Measurements from ENCODE around the gene COQ10A. TPM values are rescaled to one million over a fixed set of nuclear protein-coding genes. Genes with fewer than 3 reads are reported as not detected.

The COQ10A gene
- total RNA-seq, 4 donors from 2014 or later = 1.6 to 9.5 (median 4.1) TPM

DNA sequence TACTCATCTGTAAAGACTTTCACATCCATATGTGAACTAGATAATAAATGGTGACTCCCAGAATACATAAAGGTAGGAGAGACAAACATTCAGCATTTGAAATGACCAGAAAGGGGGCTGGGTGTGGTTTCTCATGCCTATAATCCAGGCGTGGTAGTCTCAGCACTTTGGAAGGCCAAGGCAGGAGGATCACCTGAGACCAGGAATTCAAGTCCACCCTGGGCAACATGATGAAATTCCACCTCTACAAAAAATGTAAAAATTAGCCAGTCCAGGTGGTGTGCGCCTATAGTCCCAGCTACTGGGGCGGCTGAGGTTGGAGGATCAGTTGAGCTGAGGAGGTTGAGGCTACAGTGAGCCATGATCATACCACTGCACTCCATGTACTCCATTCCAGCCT, 37.5 kb downstream of the COQ10A start:
- peaks cover 7 to 23% (median 14%) of the 10 kb centered on the region in 3 donors for H3K4me1 ChIP-seq
- H3K4me3 ChIP-seq = no peak overlapping the region
- no peak overlapping the region for H3K27ac ChIP-seq
- intact Hi-C loops (cut with DNase I) = no loop called here
- H3K9me3 ChIP-seq = no peaks in the 10 kb centered on the region
- DNase-seq = no peak
- TF ChIP-seq POLR2A (IDR thresholded peaks at IDR 0.05) = no peak
- TF ChIP-seq, protein P1, sequence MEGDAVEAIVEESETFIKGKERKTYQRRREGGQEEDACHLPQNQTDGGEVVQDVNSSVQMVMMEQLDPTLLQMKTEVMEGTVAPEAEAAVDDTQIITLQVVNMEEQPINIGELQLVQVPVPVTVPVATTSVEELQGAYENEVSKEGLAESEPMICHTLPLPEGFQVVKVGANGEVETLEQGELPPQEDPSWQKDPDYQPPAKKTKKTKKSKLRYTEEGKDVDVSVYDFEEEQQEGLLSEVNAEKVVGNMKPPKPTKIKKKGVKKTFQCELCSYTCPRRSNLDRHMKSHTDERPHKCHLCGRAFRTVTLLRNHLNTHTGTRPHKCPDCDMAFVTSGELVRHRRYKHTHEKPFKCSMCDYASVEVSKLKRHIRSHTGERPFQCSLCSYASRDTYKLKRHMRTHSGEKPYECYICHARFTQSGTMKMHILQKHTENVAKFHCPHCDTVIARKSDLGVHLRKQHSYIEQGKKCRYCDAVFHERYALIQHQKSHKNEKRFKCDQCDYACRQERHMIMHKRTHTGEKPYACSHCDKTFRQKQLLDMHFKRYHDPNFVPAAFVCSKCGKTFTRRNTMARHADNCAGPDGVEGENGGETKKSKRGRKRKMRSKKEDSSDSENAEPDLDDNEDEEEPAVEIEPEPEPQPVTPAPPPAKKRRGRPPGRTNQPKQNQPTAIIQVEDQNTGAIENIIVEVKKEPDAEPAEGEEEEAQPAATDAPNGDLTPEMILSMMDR (IDR thresholded peaks at IDR 0.05) = no peak
- H3K27me3 ChIP-seq = no peaks in the 10 kb centered on the region
- H3K36me3 ChIP-seq = peaks cover 0 to 48% (median 11%) of the 10 kb centered on the region in 3 donors
- WGBS, 2 donors = 78 to 98% methylated on average over 2 to 3 of the region's 3 CpGs

GRCh38 chr12:56304872-56305590, 38.3 kb downstream of the COQ10A start:
- DNase-seq = no peak
- Histone ChIP-seq H3K9me3 (no peaks in the 10 kb centered on the region), H3K36me3 (peaks cover 0 to 56% (median 11%) of the 10 kb centered on the region in 3 donors), H3K4me1 (peaks cover 7 to 20% (median 10%) of the 10 kb centered on the region in 3 donors), H3K4me3 (no peak overlapping the region), H3K27me3 (no peaks in the 10 kb centered on the region), H3K27ac (no peak overlapping the region)
- intact Hi-C loops (cut with DNase I) = no loop called here
- no peak for TF ChIP-seq POLR2A (IDR thresholded peaks at IDR 0.05)
- TF ChIP-seq, protein P1 (IDR thresholded peaks at IDR 0.05) = no peak
- 84 to 88% methylated on average over 7 to 8 of the region's 8 CpGs for WGBS, 2 donors

- no peak overlapping the region for H3K27ac ChIP-seq
- no peaks in the 10 kb centered on the region for H3K9me3 ChIP-seq
- H3K4me1 ChIP-seq = peaks cover 0 to under 1% (median 0%) of the 10 kb centered on the region in 3 donors
- TF ChIP-seq POLR2A (IDR thresholded peaks at IDR 0.05) = no peak
- TF ChIP-seq, protein P1 (IDR thresholded peaks at IDR 0.05) = no peak
- WGBS, 2 donors = 74 to 87% methylated on average over 7 of the region's 7 CpGs
- H3K27me3 ChIP-seq = no peaks in the 10 kb centered on the region
- intact Hi-C loops (cut with DNase I) = no loop called here
- DNase-seq = no peak
- no peak overlapping the region for H3K4me3 ChIP-seq
- H3K36me3 ChIP-seq = peaks cover 4 to 80% (median 20%) of the 10 kb centered on the region in 3 donors
These were observed 40.7 kb downstream of the COQ10A start for GRCh38 chr12:56307221-56307965.

GRCh38 chr12:56308714-56309113, 42.0 kb downstream of the COQ10A start:
- Histone ChIP-seq H3K36me3 (peaks cover 4 to 93% (median 20%) of the 10 kb centered on the region in 3 donors), H3K27ac (no peak overlapping the region), H3K4me3 (no peak overlapping the region), H3K27me3 (no peaks in the 10 kb centered on the region), H3K9me3 (no peaks in the 10 kb centered on the region), H3K4me1 (no peaks in the 10 kb centered on the region)
- 86 to 87% methylated on average over 3 of the region's 3 CpGs for WGBS, 2 donors
- TF ChIP-seq, protein P1 (IDR thresholded peaks at IDR 0.05) = no peak
- no peak for TF ChIP-seq POLR2A (IDR thresholded peaks at IDR 0.05)
- intact Hi-C loops (cut with DNase I) = no loop called here
- no peak for DNase-seq

DNA sequence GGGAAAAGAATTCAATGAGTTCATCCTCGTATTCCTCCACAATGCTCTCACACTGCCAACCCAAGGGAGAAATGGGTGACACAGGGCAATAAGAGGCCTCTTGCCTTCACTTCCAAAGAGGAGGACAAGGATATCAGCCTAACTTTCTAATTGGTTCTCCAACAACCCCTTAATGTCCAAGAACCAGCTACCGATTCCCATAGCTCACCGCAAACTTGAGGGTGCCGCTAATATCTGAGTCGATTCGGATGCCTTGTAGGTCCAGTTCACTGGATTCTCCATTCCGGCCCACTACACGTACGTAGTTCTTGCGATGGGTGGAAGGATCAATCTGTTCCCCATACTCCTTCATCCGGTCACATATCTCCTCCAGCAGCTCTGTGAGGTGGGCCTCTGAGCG, 44.3 kb downstream of the COQ10A start:
- TF ChIP-seq, protein P1 (IDR thresholded peaks at IDR 0.05) = no peak
- TF ChIP-seq POLR2A (IDR thresholded peaks at IDR 0.05) = no peak
- Histone ChIP-seq H3K4me3 (no peak overlapping the region), H3K36me3 (peaks cover 4 to 86% (median 20%) of the 10 kb centered on the region in 3 donors), H3K9me3 (no peaks in the 10 kb centered on the region), H3K27me3 (no peaks in the 10 kb centered on the region), H3K27ac (no peak overlapping the region), H3K4me1 (peaks cover 7 to 14% (median 8%) of the 10 kb centered on the region in 3 donors)
- WGBS, 2 donors = 92 to 94% methylated on average over 12 of the region's 12 CpGs
- intact Hi-C loops (cut with DNase I) = no loop called here
- DNase-seq = no peak
